PC-9 (cell line): ENCODE data around the gene ATP11A.

Experiments
- EZH2 ChIP-seq: fragments of 200-600 bp; sonication (generic); IDR thresholded peaks from 2 replicates; pipeline ENCODE4 v1.8.0; 2017; ENCODE audit warnings: antibody characterized with exemption, low read depth
- TF ChIP-seq, protein P1 (sequence below): fragments of 200-600 bp; sonication (generic); conservative IDR thresholded peaks from 2 replicates; pipeline ENCODE4 v1.6.1; 2017; ENCODE audit warnings: mixed run types, antibody characterized with exemption, mild to moderate bottlenecking, moderate library complexity

DNA sequence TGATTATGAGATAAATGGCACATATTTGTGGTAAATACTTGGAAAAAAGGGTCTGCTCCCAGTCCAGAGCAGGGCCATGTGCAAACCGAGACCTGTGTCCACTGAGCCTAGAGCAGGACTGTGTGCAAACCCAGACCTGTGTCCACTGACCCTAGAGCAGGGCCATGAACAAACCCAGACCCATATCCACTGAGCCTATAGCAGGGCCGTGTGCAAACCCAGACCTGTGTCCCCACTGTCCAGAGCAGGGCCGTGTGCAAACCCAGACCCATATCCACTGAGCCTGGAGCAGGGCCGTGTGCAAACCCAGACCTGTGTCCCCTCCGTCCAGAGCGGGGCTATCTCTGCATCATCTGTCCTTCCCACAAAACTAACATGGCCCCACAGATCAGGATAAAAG, 136.0 kb downstream of the ATP11A start:
- TF ChIP-seq, protein P1, sequence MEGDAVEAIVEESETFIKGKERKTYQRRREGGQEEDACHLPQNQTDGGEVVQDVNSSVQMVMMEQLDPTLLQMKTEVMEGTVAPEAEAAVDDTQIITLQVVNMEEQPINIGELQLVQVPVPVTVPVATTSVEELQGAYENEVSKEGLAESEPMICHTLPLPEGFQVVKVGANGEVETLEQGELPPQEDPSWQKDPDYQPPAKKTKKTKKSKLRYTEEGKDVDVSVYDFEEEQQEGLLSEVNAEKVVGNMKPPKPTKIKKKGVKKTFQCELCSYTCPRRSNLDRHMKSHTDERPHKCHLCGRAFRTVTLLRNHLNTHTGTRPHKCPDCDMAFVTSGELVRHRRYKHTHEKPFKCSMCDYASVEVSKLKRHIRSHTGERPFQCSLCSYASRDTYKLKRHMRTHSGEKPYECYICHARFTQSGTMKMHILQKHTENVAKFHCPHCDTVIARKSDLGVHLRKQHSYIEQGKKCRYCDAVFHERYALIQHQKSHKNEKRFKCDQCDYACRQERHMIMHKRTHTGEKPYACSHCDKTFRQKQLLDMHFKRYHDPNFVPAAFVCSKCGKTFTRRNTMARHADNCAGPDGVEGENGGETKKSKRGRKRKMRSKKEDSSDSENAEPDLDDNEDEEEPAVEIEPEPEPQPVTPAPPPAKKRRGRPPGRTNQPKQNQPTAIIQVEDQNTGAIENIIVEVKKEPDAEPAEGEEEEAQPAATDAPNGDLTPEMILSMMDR = no peak
- TF ChIP-seq EZH2 = no peak
